ENCODE measurements around the gene ZNF408.
"Not testable (repeated sequence)": the region's sequence is repeated elsewhere in the genome, so short reads cannot be mapped to it uniquely, and the experiment has no call there.

Gene ZNF408

DNA sequence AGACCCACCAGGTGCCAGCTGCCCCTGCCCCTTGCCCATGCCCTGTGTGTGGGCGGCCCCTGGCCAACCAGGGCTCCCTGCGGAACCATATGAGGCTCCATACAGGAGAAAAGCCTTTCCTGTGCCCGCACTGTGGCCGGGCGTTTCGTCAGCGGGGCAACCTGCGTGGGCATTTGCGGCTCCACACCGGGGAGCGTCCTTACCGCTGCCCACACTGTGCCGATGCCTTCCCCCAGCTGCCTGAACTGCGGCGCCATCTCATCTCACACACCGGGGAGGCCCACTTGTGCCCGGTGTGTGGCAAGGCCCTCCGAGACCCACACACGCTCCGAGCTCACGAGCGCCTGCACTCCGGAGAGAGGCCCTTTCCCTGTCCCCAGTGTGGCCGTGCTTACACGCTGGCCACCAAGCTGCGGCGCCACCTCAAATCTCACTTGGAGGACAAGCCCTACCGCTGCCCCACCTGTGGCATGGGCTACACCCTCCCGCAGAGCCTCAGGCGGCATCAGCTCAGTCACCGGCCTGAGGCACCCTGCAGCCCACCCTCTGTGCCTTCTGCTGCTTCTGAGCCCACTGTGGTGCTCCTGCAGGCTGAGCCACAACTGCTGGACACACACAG, 4.3 kb downstream of the ZNF408 start:
- TF ChIP-seq, protein P1, sequence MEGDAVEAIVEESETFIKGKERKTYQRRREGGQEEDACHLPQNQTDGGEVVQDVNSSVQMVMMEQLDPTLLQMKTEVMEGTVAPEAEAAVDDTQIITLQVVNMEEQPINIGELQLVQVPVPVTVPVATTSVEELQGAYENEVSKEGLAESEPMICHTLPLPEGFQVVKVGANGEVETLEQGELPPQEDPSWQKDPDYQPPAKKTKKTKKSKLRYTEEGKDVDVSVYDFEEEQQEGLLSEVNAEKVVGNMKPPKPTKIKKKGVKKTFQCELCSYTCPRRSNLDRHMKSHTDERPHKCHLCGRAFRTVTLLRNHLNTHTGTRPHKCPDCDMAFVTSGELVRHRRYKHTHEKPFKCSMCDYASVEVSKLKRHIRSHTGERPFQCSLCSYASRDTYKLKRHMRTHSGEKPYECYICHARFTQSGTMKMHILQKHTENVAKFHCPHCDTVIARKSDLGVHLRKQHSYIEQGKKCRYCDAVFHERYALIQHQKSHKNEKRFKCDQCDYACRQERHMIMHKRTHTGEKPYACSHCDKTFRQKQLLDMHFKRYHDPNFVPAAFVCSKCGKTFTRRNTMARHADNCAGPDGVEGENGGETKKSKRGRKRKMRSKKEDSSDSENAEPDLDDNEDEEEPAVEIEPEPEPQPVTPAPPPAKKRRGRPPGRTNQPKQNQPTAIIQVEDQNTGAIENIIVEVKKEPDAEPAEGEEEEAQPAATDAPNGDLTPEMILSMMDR (IDR thresholded peaks at IDR 0.05; ENCODE audit: low read depth, low read length, missing control alignments) = no peak
- DNase-seq (ENCODE audit: extremely low read depth, low read depth) = no peak
- H3K4me3 ChIP-seq (replicated peaks; ENCODE audit: low read depth, low read length) = no peak overlapping the region

DNA sequence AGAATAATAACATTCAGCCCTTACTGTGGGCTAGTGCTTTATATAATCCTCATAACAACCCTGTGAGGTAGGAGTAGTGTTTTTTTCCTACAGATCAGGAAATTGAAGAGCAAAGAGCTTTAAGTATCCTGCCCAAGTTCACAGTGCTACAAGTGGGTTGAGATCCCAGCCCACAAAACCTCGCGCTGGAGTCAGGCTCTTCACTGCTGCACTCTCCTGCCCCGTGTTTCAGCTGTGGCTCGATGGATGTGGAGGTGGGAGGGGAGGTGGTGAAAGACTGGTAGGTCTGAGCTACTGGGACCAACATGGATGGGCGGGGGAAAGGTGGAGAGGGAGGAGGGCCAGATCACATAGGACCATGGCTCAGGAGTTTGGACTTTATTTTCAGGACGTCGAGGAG, 6.1 kb downstream of the ZNF408 start:
- DNase-seq (ENCODE audit: extremely low read depth, low read depth) = no peak
- no peak overlapping the region for H3K4me3 ChIP-seq (replicated peaks; ENCODE audit: low read depth, low read length)
- TF ChIP-seq, protein P1 (IDR thresholded peaks at IDR 0.05; ENCODE audit: low read depth, low read length, missing control alignments) = no peak

DNA sequence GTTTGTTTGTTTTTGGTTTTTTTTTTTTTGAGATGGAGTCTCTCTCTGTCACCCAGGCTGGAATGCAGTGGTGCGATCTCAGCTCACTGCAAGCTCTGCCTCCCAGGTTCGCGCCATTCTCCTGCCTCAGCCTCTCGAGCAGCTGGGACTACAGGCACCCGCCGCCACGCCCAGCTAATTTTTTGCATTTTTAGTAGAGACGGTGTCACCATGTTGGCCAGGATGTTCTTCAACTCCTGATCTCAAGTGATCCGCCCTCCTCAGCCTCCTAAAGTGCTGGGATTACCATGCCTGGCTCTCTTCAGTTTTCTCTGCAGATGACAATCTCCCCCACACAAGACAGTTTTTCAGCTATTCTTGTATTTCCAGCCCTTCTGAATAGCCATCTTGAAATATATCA, 8.5 kb downstream of the ZNF408 start:
- not testable (repeated sequence) for DNase-seq (ENCODE audit: extremely low read depth, low read depth); H3K4me3 ChIP-seq (replicated peaks; ENCODE audit: low read depth, low read length)

DNA sequence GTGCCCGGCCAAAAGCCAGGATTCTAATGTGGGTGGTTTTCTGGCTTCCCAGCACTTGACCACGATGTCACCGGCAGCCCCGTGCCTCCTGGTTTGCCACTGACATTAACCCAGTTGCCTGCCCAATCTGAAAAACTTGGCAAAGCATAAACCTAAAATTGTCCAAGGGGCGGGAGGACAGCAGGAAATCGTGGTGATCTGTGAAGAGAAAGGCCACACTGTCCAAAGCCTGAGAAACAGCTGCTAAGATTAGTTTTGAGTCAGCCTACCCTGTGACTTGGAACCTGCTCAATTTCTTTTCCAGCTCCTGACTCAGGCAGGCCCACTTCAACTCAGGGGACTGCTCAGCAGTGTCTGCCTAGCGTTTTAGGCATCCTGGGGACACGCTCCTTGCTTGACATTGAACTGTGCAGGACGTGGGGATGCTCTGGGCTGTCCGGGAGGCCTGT, 10.0 kb downstream of the ZNF408 start:
- TF ChIP-seq, protein P1 (IDR thresholded peaks at IDR 0.05; ENCODE audit: low read depth, low read length, missing control alignments) = no peak
- H3K4me3 ChIP-seq (replicated peaks; ENCODE audit: low read depth, low read length) = no peak overlapping the region
- peak; percentile 51 for DNase-seq (ENCODE audit: extremely low read depth, low read depth)

DNA sequence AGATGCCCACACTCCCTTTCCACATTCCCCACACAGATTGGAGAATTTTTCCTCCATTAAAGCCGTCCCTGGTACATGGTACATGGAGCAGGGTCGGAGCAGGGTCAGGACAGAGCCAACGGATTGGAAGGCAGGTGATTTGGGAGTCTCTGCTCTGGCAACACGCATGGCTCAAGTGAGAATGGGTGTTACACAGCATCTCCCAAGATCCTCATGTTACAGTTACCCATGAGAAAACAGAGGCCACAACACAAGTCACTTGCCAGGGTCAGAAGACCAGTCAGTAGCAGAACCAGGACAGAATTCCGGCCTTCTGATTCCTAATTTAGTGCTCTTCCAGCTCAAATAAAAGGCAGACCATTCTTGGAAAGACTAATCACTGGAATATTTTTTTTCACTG, 10.5 kb downstream of the ZNF408 start:
- H3K4me3 ChIP-seq (replicated peaks; ENCODE audit: low read depth, low read length) = no peak overlapping the region
- TF ChIP-seq, protein P1 (IDR thresholded peaks at IDR 0.05; ENCODE audit: low read depth, low read length, missing control alignments) = no peak
- no peak for DNase-seq (ENCODE audit: extremely low read depth, low read depth)

DNA sequence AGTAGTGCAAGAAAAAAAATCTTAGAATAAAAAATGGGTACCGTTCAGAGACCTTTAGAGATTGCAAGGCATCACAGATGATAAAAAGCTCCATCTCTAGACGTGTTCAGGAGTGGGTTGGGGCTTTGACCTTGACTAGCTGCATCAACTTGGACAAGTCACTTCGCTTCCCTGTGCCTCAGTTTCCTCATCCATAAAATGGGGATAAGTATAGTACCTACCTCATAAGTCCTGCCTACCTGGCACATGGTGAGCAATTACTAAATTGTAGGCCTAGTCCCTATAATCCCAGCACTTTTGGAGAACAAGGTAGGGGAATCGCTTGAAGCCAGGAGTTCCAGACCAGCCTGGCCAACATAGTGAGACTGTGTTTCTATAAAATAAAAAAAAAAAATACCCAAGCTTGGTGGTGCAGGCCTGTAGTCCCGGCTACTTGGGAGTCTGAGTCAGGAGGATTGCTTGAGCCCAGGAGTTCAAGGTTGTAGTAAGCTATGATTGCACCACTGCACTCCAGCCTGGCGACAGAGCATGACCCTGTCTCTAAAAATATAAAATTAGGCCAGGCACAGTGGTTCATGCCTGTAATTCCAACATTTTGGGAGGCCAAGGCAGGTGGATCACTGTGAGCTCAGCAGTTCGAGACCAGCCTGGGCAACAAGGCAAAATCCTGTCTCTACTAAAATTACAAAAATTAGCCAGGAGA, 12.2 kb downstream of the ZNF408 start:
- H3K4me3 ChIP-seq (replicated peaks; ENCODE audit: low read depth, low read length) = no peak overlapping the region
- TF ChIP-seq, protein P1 (IDR thresholded peaks at IDR 0.05; ENCODE audit: low read depth, low read length, missing control alignments) = no peak
- DNase-seq (ENCODE audit: extremely low read depth, low read depth) = no peak

DNA sequence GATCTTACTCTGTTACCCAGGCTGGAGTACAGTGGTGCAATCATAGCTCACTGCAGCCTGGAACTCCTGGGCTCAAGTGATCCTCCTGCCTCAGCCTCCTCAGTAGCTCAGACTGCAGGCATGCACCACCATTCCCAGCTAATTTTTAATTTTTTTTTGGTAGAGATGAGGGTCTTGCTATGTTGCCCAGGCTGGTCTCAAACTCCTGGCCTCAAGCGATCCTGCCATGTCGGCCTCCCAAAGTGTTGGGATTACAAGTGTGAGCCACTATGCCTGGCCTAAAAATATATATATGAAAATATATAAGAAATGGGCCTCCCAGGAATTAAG, 17.0 kb downstream of the ZNF408 start:
- H3K4me3 ChIP-seq (replicated peaks; ENCODE audit: low read depth, low read length); DNase-seq (ENCODE audit: extremely low read depth, low read depth): not testable (repeated sequence)

Measured in HFF-Myc (cell line).